Stimulated activated CD4-positive, alpha-beta T cell treated with anti-CD3 and anti-CD28 coated beads, Interleukin-4, amount 100 ng/mL, for 48 hours (primary cell): ENCODE data around the gene GRID1.

Source experiments
- DNase-seq, 2 donors: peaks; one replicate each; pipeline ENCODE4 v3.0.0-alpha.2; 2020; ENCODE audit warnings: low read depth in 2 of 2

Gene GRID1

GRCh38 chr10:86229811-86230556 is 136.6 kb downstream of the GRID1 start:
- no peak for DNase-seq

- DNase-seq: no peak
Measured at GRCh38 chr10:86229376-86229775, 137.2 kb downstream of the GRID1 start.

GRCh38 chr10:86227501-86228258 is 138.9 kb downstream of the GRID1 start:
- no peak for DNase-seq

GRCh38 chr10:86226781-86227201 is 139.8 kb downstream of the GRID1 start:
- DNase-seq: no peak

- DNase-seq: no peak
Measured at GRCh38 chr10:86226016-86226415, 140.6 kb downstream of the GRID1 start.

GRCh38 chr10:86225103-86225782 is 141.4 kb downstream of the GRID1 start:
- DNase-seq: no peak

- no peak for DNase-seq
Measured at GRCh38 chr10:86224354-86225102, 142.1 kb downstream of the GRID1 start.

GRCh38 chr10:86223256-86223655 is 143.3 kb downstream of the GRID1 start:
- DNase-seq: no peak

- no peak for DNase-seq
Measured at GRCh38 chr10:86222687-86223086, 143.9 kb downstream of the GRID1 start.

- no peak for DNase-seq
Measured at GRCh38 chr10:86222336-86222650, 144.3 kb downstream of the GRID1 start.

- DNase-seq: no peak
Measured at GRCh38 chr10:86221442-86222335, 144.9 kb downstream of the GRID1 start.

GRCh38 chr10:86220626-86221025 is 146.0 kb downstream of the GRID1 start:
- DNase-seq: no peak

GRCh38 chr10:86219271-86219670 is 147.3 kb downstream of the GRID1 start:
- DNase-seq: no peak

- DNase-seq: no peak
Measured at GRCh38 chr10:86218842-86219241, 147.8 kb downstream of the GRID1 start.

GRCh38 chr10:86218160-86218559 is 148.4 kb downstream of the GRID1 start:
- DNase-seq: no peak

- no peak for DNase-seq
Measured at GRCh38 chr10:86217371-86218080, 149.1 kb downstream of the GRID1 start.

- DNase-seq: no peak
Measured at GRCh38 chr10:86216886-86217285, 149.7 kb downstream of the GRID1 start.

GRCh38 chr10:86215712-86216111 is 150.9 kb downstream of the GRID1 start:
- DNase-seq: no peak

GRCh38 chr10:86215046-86215445 is 151.5 kb downstream of the GRID1 start:
- DNase-seq: no peak

- no peak for DNase-seq
Measured at GRCh38 chr10:86213148-86213547, 153.4 kb downstream of the GRID1 start.

GRCh38 chr10:86212391-86212700 is 154.2 kb downstream of the GRID1 start:
- DNase-seq: no peak
